Inflammatory macrophage treated with lipopolysaccharide for 1 hour (primary cell): Measurements from ENCODE around the gene KANSL1.

Experiments
- DNase-seq, 2 donors: peaks; one replicate each; pipeline ENCODE4 v3.0.0-alpha.2; 2020 to 2022

Gene KANSL1

GRCh38 chr17:45992904-45993303 is 200.3 kb downstream of the KANSL1 start:
- no peak for DNase-seq

GRCh38 chr17:45992175-45992574 is 201.1 kb downstream of the KANSL1 start:
- no peak for DNase-seq

- no peak for DNase-seq
Measured at GRCh38 chr17:45991341-45991740, 201.9 kb downstream of the KANSL1 start.

GRCh38 chr17:45990886-45991285 is 202.3 kb downstream of the KANSL1 start:
- no peak for DNase-seq

GRCh38 chr17:45989759-45990158 is 203.5 kb downstream of the KANSL1 start:
- DNase-seq = no peak

- DNase-seq = no peak
Measured at GRCh38 chr17:45987706-45988105, 205.5 kb downstream of the KANSL1 start.

- DNase-seq = no peak
Measured at GRCh38 chr17:45986056-45986455, 207.2 kb downstream of the KANSL1 start.

- no peak for DNase-seq
Measured at GRCh38 chr17:45985447-45985846, 207.8 kb downstream of the KANSL1 start.

GRCh38 chr17:45984368-45984767 is 208.9 kb downstream of the KANSL1 start:
- DNase-seq = no peak

GRCh38 chr17:45983614-45984310 is 209.5 kb downstream of the KANSL1 start:
- no peak for DNase-seq

- no peak for DNase-seq
Measured at GRCh38 chr17:45982791-45983613, 210.2 kb downstream of the KANSL1 start.

- no peak for DNase-seq
Measured at GRCh38 chr17:45981306-45981705, 211.9 kb downstream of the KANSL1 start.

- DNase-seq = no peak
Measured at GRCh38 chr17:45980855-45981254, 212.4 kb downstream of the KANSL1 start.
